Inferior parietal cortex (tissue), 1 donor: ENCODE data around the gene CHML.
A peak's percentile ranks its signal among the peaks of the same experiment; 100 is the strongest.

Experiments used
- DNase-seq: peaks from one replicate; pipeline ENCODE4 v3.0.0-alpha.2; 2016; ENCODE audit errors: extremely low spot score

Gene CHML

GRCh38 chr1:241617426-241617825 is 22.7 kb downstream of the CHML start:
- DNase-seq = no peak

DNA sequence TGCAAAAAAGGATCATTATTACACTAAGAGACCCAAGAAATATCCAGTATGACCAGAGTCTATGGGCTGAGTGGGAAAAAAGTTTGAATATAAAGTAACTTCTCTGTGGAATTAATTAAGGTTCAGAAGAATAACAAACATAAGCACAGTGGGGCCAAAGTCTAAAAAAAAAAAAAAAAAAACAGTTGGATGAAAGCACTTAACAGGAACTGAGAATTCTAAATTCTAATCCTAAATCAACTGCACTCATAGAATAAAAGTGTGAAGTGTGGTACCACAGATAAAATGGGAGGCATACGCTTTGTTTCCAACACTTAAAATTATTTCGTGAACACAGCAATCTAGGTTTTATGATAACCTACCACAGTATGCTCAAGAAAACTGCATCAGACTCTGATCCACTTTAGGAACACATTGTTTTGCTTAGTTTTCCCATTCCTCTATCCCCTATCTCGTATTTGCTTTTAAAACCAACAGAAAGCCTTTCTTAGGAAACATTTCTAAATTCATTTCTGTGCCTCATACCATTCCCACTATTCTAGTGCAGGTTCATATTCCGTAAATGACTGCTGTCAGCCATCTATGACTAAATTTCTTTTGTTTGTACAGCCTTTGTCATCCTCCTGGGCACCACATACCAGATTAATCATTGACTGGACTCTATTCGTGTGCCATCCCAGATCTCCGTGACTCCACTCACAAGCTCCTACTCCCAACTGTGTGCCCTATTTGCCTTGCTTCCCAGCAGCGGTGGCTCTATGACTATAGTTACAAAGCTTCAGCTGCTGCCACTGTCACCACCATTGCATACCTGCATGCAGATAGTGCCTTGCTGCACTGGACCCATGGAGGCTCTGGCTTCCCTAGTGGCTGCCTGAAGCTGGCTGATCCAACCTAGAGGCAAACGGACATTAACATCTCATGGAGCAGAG is 24.9 kb downstream of the CHML start:
- DNase-seq = no peak

GRCh38 chr1:241614572-241614971 is 25.6 kb downstream of the CHML start:
- no peak for DNase-seq

GRCh38 chr1:241614144-241614543 is 26.0 kb downstream of the CHML start:
- no peak for DNase-seq

DNA sequence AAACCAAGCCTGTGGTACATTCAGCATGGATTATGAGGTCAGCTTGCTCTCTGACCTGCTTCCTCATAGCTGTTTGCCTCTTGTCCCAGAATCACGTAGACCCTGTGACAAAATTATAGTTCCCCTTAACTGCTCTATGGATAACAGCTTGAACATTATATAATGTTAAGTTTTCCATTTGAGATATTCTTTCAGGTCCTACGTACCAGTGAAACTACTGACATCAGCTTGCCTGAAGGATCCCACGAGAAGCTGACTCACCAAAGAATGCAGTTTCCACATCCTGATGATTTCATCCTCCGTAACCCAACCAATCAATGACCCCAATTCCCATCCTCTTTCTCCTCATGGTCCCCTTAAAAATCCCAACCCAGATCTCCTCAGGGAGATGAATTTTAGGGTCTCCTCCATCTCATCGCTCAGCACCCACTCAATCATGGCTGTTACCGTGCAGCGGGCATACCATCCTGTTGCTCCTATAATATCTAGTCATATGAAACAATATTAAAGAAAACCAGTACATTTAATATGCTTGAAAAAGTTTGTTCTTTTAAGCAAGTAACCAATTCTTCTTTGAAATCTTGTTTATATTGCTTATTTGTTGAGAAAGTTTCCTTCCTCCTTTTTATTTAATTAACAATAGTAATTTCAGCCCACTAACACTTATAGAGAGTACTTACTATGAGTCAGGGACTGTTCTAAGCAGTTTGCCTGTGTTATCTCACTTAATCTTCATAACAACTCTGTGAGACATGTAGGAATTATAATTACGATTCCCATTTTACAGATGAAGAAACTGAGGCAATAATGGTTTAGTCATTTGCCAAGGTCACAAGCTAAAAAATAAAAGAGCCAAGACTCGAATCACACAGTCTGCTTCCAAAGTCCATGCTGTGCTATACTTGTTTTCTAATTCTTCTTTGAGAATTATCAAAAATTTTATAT is 27.4 kb downstream of the CHML start:
- DNase-seq = no peak

DNA sequence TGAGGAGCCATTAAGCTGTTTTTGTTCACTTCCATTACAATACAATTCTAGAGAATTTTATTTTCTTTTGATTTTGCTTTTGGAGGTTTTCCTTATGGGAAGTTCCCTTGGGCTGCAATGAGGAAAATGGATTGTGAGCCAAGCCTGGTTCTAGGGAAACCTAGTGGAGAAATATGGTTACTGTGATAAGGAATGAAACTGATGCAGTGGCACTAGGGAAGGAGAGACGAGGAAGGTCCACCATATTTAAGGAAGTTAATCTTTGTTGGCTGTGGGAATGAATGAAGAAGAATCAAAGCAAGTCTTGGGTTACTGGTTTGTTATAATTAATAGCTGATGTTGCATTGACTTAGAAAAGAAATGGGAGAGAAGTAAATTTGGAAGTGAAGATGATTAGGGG is 28.4 kb downstream of the CHML start:
- no peak for DNase-seq

DNA sequence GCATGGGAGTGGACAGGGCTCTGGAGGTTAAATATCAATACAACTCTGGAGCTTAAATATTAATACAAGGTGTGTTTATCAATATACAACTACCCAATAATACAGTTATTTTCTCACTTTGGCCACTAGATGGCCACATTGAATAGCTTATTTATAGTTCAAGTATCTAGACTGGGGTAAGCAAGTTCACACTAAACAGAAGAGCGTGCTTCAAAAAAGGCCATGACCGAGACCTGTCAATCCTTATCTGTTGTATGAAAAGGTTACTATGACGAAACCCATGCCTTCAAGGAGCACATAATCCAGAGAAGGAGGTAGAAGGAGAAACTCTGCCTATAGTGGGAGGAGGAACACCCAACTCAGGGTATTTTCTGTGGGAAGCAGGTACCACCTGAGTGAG is 29.1 kb downstream of the CHML start:
- peak; percentile 94 for DNase-seq

DNA sequence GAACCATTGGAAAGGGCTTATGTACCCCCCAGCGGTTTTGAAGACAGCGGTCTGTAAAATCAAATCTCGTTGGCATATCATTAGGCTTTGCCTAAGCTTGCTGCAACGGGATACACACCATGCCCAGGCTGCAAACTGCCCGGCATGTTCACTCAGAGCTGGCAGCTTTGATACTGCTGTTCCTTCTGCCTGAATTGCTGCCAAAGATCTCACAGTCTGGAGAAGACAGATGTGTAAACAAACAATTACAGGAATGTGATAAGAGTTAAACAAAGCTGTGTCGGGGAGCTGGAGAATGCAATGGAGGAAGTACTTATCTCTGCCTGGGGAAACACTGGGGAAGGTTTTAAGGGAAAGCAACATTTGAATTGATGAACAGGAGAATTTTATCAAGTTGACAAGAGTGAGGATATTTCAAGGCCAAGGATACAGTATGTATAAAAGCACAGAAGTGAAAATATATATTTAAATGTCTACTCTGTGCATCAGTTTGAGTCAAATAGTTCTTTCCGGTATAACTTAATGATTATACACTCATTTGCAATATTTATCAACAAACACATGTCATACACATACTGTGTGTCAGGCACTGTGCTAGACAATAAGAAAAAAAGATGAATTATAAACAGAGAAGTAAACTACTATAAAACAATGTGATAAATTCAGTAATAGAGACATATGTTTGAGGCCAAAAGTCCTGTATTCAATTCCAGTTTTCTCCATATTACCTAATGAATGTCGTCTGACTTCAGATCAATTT is 29.9 kb downstream of the CHML start:
- DNase-seq = no peak

DNA sequence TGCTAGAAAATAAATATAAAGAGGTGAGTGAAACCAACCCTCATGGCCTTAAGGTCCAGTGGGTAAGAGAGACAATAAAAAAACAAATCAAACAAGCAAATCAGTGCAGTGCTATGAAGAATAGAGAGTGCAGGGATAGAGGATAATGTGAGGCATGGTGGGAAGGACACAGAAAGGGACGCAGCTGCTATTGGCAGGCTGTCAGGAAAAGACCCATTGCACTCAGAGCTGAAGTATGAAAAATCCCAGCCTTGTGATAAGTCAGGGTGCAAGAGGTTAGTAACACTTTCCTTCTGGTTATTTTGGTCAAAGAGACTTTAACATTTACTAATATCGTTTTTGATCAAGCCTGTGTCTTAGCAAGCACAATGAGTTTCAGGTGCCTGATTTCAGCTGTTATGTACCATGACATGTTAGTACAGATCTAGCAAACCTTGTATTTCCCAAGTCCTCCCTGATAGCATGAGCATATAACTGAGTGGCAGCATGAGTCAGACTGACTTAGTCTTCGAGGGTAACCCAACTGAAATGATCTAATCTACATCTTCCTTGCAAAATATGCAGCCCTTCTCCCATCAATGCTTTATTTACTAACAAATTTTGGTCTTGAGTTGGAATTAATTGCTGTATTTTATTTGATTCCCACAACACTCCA is 31.7 kb downstream of the CHML start:
- DNase-seq = no peak

- DNase-seq = no peak
Observed at GRCh38 chr1:241607497-241607896, 32.7 kb downstream of the CHML start.

GRCh38 chr1:241606544-241606943 is 33.6 kb downstream of the CHML start:
- DNase-seq = no peak

DNA sequence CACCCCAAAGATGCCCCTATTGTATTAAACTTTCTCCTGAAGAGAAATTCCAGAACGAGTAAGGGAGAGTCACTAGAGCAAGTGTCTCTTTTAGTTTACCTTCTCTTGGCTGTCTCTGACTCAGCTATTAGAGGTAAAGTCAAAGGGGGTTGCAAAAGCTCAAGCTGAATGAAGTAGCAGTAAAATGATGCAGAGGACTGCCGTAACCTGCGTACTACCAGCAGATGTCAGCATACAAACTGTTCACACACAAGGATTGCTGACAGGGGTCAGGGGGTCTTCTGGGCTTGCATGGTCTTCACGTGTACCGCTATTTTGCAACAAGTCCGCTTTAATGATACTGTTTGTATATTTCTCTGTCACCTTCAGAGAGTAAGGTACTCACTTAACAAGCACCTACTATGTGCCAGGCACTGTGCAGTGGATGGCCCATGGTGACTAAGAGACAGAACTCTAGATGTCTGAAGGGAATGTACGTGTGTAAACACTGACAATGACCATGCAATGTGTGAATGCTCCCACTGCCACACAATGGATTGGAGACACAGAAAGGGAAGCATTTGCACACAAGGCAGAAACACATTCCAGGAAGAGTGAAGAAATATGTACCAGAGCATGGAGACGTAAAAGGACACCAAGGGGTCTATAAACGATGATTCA is 34.9 kb downstream of the CHML start:
- DNase-seq = no peak

DNA sequence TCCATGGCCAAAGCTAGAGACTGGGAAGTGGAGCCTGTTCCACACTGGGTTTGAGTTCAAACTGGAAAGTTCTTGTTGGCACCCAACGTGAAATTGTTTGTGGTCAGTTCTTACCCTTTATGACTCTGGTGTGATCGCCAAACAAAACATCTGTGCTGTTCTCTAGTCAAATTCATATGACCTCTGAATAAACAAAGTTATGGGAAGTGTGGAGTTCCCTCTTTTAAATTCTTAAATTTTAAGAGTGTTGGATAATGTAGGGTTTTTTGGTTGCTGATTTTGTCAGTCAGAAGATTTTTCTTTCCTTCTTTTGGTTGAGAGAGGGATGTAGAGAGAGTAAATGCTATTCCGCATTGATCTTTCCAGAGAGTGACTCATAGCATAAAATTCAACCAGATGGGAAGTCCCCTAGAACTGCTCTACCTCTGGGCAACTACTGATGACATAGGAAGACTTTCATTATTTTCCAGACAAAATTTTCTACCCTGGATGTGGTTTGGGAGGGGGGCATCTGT is 36.4 kb downstream of the CHML start:
- DNase-seq = no peak

GRCh38 chr1:241600496-241600901 is 39.7 kb downstream of the CHML start:
- DNase-seq = no peak

GRCh38 chr1:241598249-241598648 is 41.9 kb downstream of the CHML start:
- no peak for DNase-seq

GRCh38 chr1:241596633-241597032 is 43.5 kb downstream of the CHML start:
- no peak for DNase-seq

- DNase-seq = no peak
Observed at GRCh38 chr1:241593186-241593585, 47.0 kb downstream of the CHML start.

- DNase-seq = no peak
Observed at GRCh38 chr1:241592273-241592958, 47.8 kb downstream of the CHML start.

DNA sequence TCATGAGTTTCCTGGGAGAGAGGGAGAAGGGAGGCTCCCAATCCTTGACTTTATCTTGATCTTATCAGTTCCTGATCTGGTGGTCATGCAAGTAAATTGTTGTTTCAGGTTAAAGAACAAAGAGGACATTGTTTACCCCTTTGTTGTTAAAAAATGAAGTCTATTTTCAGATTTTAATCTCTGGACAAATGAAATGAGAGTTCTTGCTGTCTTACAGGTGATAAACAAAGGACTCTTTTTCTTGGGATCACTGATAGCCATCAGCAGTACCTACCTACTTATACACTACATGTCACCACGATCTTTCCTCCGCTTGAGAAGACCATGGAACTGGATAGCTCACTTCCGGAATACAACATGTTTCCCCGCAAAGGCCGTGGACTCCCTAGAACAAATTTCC is 48.4 kb downstream of the CHML start:
- no peak for DNase-seq

- no peak for DNase-seq
Observed at GRCh38 chr1:241591317-241591716, 48.9 kb downstream of the CHML start.
